DMS53 (cell line): ENCODE measurements around the gene SPINK6.

ENCODE experiments used
- DNase-seq: peaks from one replicate; lab custom pipeline; 2025; lab: John Stamatoyannopoulos, UW

The SPINK6 gene

GRCh38 chr5:148202531-148203203, at the start of gene SPINK6:
Gene SPINK6 (plus strand): TSS chr5:148203042. CDS start chr5:148203097, 55 bp downstream.
- DNase-seq: no peak

GRCh38 chr5:148156609-148157008, 46.2 kb upstream of the SPINK6 start:
- DNase-seq: no peak

- DNase-seq: no peak
Measured at GRCh38 chr5:148162038-148162437, 40.8 kb upstream of the SPINK6 start.

GRCh38 chr5:148163345-148163744, 39.5 kb upstream of the SPINK6 start:
- DNase-seq: peak; percentile 19

- peak; percentile 9 for DNase-seq
Measured at GRCh38 chr5:148166550-148167283, 36.1 kb upstream of the SPINK6 start.

- DNase-seq: no peak
Measured at GRCh38 chr5:148168246-148168645, 34.6 kb upstream of the SPINK6 start, which contains the start of gene SPINK14. Gene SPINK14 (plus strand): TSS chr5:148168546. CDS start chr5:148169733, 1,187 bp downstream.

GRCh38 chr5:148172377-148172776, 30.5 kb upstream of the SPINK6 start:
- DNase-seq: no peak

GRCh38 chr5:148176480-148176879, 26.4 kb upstream of the SPINK6 start:
- no peak for DNase-seq

GRCh38 chr5:148177207-148177606, 25.6 kb upstream of the SPINK6 start:
- DNase-seq: no peak

- peak; percentile 82 for DNase-seq
Measured at GRCh38 chr5:148179234-148179824, 23.5 kb upstream of the SPINK6 start.

- DNase-seq: no peak
Measured at GRCh38 chr5:148186248-148187003, 16.4 kb upstream of the SPINK6 start.

- no peak for DNase-seq
Measured at GRCh38 chr5:148191010-148191409, 11.8 kb upstream of the SPINK6 start.

GRCh38 chr5:148193202-148193601, 9.6 kb upstream of the SPINK6 start:
- DNase-seq: no peak

GRCh38 chr5:148201151-148201550, 1.7 kb upstream of the SPINK6 start:
- DNase-seq: no peak

GRCh38 chr5:148205044-148205806, 2.4 kb downstream of the SPINK6 start:
- DNase-seq: no peak

- DNase-seq: no peak
Measured at GRCh38 chr5:148205865-148206264, 3.0 kb downstream of the SPINK6 start.

GRCh38 chr5:148206620-148207019, 3.8 kb downstream of the SPINK6 start:
- no peak for DNase-seq

GRCh38 chr5:148208226-148208625, 5.4 kb downstream of the SPINK6 start:
- no peak for DNase-seq

- peak; percentile 75 for DNase-seq
Measured at GRCh38 chr5:148209151-148209770, 6.4 kb downstream of the SPINK6 start.

GRCh38 chr5:148214665-148215185, 11.9 kb downstream of the SPINK6 start:
- DNase-seq: no peak

- no peak for DNase-seq
Measured at GRCh38 chr5:148221508-148221907, 18.7 kb downstream of the SPINK6 start.
